H1 (cell line): ENCODE measurements around the gene KLHL35. TPM values are rescaled to one million over a fixed set of nuclear protein-coding genes. Genes with fewer than 3 reads are reported as not detected.

Experiments
- CTCF ChIA-PET: fragments of 300-600 bp; sonication (Branson Sonifier 250); formaldehyde crosslinking; loops from one replicate; lab custom pipeline; 2021; ENCODE audit not compliant: partially characterized antibody; lab: Charles Lee
- POLR2A ChIA-PET: fragments of 300-600 bp; sonication (Branson Sonifier 250); formaldehyde crosslinking; loops from one replicate; lab custom pipeline; 2021; ENCODE audit warnings: inconsistent platforms; ENCODE audit not compliant: partially characterized antibody; lab: Charles Lee
- DNase-seq, 2 experiments: peaks; one replicate each; pipeline versions ENCODE4 v3.0.0 to v3.0.0-alpha.2; 2010 to 2022; ENCODE audit warnings: low spot score in 2 of 2, low read depth in 1 of 2, mixed read lengths in 1 of 2
- FAIRE-seq: peaks from 2 replicates; lab custom pipeline; 2011; peaks lifted over from hg19 to GRCh38; lab: Jason Lieb, UNC
- H2AFZ ChIP-seq: 2 replicates; pipeline ENCODE4 v1.8.1; 2012; ENCODE audit warnings: low read length, inconsistent platforms
- H2AK5ac ChIP-seq: 2 replicates; pipeline ENCODE4 v1.6.1; 2013; ENCODE audit warnings: low read depth, low read length
- H2BK120ac ChIP-seq: replicated peaks from 2 replicates; pipeline ENCODE3; 2013; ENCODE audit warnings: low read depth, low read length, inconsistent platforms
- H2BK12ac ChIP-seq: 2 replicates; pipeline ENCODE4 v1.6.1; 2013; ENCODE audit warnings: low read depth, low read length
- H2BK15ac ChIP-seq: 2 replicates; pipeline ENCODE4 v1.6.1; 2013; ENCODE audit warnings: low read length
- H2BK20ac ChIP-seq: 2 replicates; pipeline ENCODE4 v1.6.1; 2013; ENCODE audit warnings: low read length
- H2BK5ac ChIP-seq: 2 replicates; pipeline ENCODE4 v1.6.1; 2013; ENCODE audit warnings: low read depth, low read length
- H3K14ac ChIP-seq: 2 replicates; pipeline ENCODE4 v1.6.1; 2013; ENCODE audit warnings: inconsistent platforms; ENCODE audit not compliant: insufficient read length
- H3K18ac ChIP-seq: 2 replicates; pipeline ENCODE4 v1.6.1; 2013; ENCODE audit warnings: low read length; ENCODE audit errors: extremely low read depth
- H3K23ac ChIP-seq: 2 replicates; pipeline ENCODE4 v1.6.1; 2013; ENCODE audit warnings: inconsistent platforms; ENCODE audit not compliant: insufficient read length
- H3K23me2 ChIP-seq: 2 replicates; pipeline ENCODE4 v1.6.1; 2013; ENCODE audit warnings: low read depth, low read length
- H3K27ac ChIP-seq: 2 replicates; pipeline ENCODE4 v1.6.1; 2011; ENCODE audit warnings: low read depth, low read length, inconsistent platforms
- H3K27me3 ChIP-seq, 4 experiments: replicated peaks in 1 of 4; 1 replicate in 1 of 4; 2 replicates in 3 of 4; pipeline versions ENCODE4 v1.6.1 to v1.8.1; 2011 to 2013; ENCODE audit warnings: low read length in 3 of 4, mild to moderate bottlenecking in 3 of 4, inconsistent platforms in 2 of 4, mixed read lengths in 2 of 4, moderate library complexity in 1 of 4; ENCODE audit not compliant: control insufficient read depth in 3 of 4, insufficient read depth in 3 of 4; ENCODE audit errors: extremely low read depth in 1 of 4
- H3K36me3 ChIP-seq, 4 experiments: 2 replicates each; pipeline versions ENCODE4 v1.6.1 to v1.8.1; 2011 to 2013; ENCODE audit warnings: mild to moderate bottlenecking in 4 of 4, low read length in 3 of 4, moderate library complexity in 2 of 4, control low read depth in 1 of 4, inconsistent platforms in 1 of 4; ENCODE audit not compliant: insufficient read depth in 4 of 4, control insufficient read depth in 2 of 4
- H3K4ac ChIP-seq: replicated peaks from 2 replicates; pipeline ENCODE3; 2013; ENCODE audit warnings: low read length, low read depth, mixed read lengths, inconsistent platforms; ENCODE audit not compliant: insufficient read length
- H3K4me1 ChIP-seq, 4 experiments: replicated peaks in 1 of 4; 1 replicate in 1 of 4; 2 replicates in 3 of 4; pipeline versions ENCODE4 v1.6.1 to v1.8.1; 2011 to 2013; ENCODE audit warnings: low read length in 3 of 4, inconsistent platforms in 2 of 4, mixed read lengths in 1 of 4; ENCODE audit not compliant: insufficient read depth in 4 of 4, control insufficient read depth in 3 of 4
- H3K4me2 ChIP-seq, 2 experiments: 2 replicates each; pipeline versions ENCODE4 v1.6.1 to v1.8.1; 2011 to 2013; ENCODE audit warnings: low read depth in 2 of 2, low read length in 2 of 2, control low read depth in 1 of 2, inconsistent platforms in 1 of 2, mild to moderate bottlenecking in 1 of 2; ENCODE audit not compliant: insufficient read depth in 1 of 2
- H3K4me3 ChIP-seq, 4 experiments: fragments of 200-600, 300-600 bp in 1 of 4; sonication (generic), shearing (Covaris generic), sonication (Bioruptor Twin) in 1 of 4; 2 replicates each; pipeline versions ENCODE4 v1.5.1 to v1.8.1; 2011 to 2016; ENCODE audit warnings: low read length in 4 of 4, low read depth in 3 of 4, control low read depth in 2 of 4, inconsistent platforms in 2 of 4, mild to moderate bottlenecking in 2 of 4, mixed read lengths in 1 of 4, moderate library complexity in 1 of 4; ENCODE audit not compliant: insufficient read depth in 2 of 4; ENCODE audit errors: extremely low read depth in 1 of 4
- H3K56ac ChIP-seq: replicated peaks from 2 replicates; pipeline ENCODE3; 2013; ENCODE audit warnings: low read depth, mild to moderate bottlenecking, mixed read lengths, low read length, inconsistent platforms; ENCODE audit not compliant: insufficient read length
- H3K79me1 ChIP-seq: 2 replicates; pipeline ENCODE4 v1.6.1; 2013; ENCODE audit warnings: low read depth, low read length, control low read depth
- H3K79me2 ChIP-seq, 2 experiments: 2 replicates each; pipeline versions ENCODE4 v1.6.1 to v1.8.1; 2012 to 2013; ENCODE audit warnings: low read length in 2 of 2, mild to moderate bottlenecking in 2 of 2, inconsistent platforms in 1 of 2; ENCODE audit not compliant: insufficient read depth in 2 of 2, control insufficient read depth in 1 of 2
- H3K9ac ChIP-seq, 4 experiments: replicated peaks in 1 of 4; 1 replicate in 1 of 4; 2 replicates in 3 of 4; pipeline versions ENCODE4 v1.6.1 to v1.8.1; 2011 to 2013; ENCODE audit warnings: low read depth in 3 of 4, low read length in 3 of 4, control low read depth in 2 of 4, mild to moderate bottlenecking in 2 of 4, moderate library complexity in 2 of 4, inconsistent platforms in 1 of 4; ENCODE audit errors: extremely low read depth in 1 of 4
- H3K9me3 ChIP-seq, 2 experiments: 2 replicates each; pipeline versions ENCODE4 v1.6.1 to v1.8.1; 2012 to 2013; ENCODE audit warnings: mild to moderate bottlenecking in 2 of 2, moderate library complexity in 2 of 2, control low read depth in 1 of 2, inconsistent platforms in 1 of 2, low read depth in 1 of 2, low read length in 1 of 2, mixed read lengths in 1 of 2; ENCODE audit not compliant: insufficient read depth in 2 of 2
- H4K20me1 ChIP-seq, 2 experiments: replicated peaks in 1 of 2; 2 replicates each; pipeline versions ENCODE3 to v1.8.1; 2011 to 2013; ENCODE audit warnings: inconsistent platforms in 2 of 2, low read length in 2 of 2, mild to moderate bottlenecking in 1 of 2; ENCODE audit not compliant: insufficient read depth in 2 of 2, control insufficient read depth in 1 of 2
- H4K5ac ChIP-seq: 2 replicates; pipeline ENCODE4 v1.6.1; 2013; ENCODE audit warnings: low read length, low read depth, mixed read lengths, inconsistent platforms; ENCODE audit not compliant: insufficient read length
- H4K8ac ChIP-seq: 2 replicates; pipeline ENCODE4 v1.8.0; 2013; ENCODE audit warnings: mild to moderate bottlenecking, moderate library complexity, low read length, inconsistent platforms; ENCODE audit not compliant: insufficient read depth; ENCODE audit errors: extremely low read depth
- H4K91ac ChIP-seq: replicated peaks from 2 replicates; pipeline ENCODE3; 2013; ENCODE audit warnings: low read length, mixed read lengths, inconsistent platforms; ENCODE audit not compliant: insufficient read length
- POLR2AphosphoS5 ChIP-seq: IDR thresholded peaks from 2 replicates; pipeline ENCODE4 v1.6.1; 2011; ENCODE audit warnings: low read depth, low read length
- USF2 ChIP-seq: IDR thresholded peaks from 2 replicates; pipeline ENCODE4 v1.6.1; 2011; ENCODE audit warnings: low read length, improper control_type of control experiment
- WGBS, 2 experiments: shearing (Covaris generic) in 1 of 2; methylation state at CpG; one replicate each; pipeline versions ENCODE4 v1.1.6 to v1.1.7; 2013 to 2015; ENCODE audit warnings: low lambda C conversion rate in 2 of 2, mixed read lengths in 2 of 2, inconsistent platforms in 1 of 2, low coverage in 1 of 2, missing lambda C conversion rate in 1 of 2; ENCODE audit not compliant: insufficient replicate concordance in 2 of 2, insufficient coverage in 1 of 2, insufficient read length in 1 of 2; ENCODE audit errors: extremely low coverage in 1 of 2, missing lambda C conversion rate in 1 of 2; 5-methylcytosine and 5-hydroxymethylcytosine counted together
- polyA plus RNA-seq, 7 experiments: library from polyadenylated mRNA; depleted of rRNA in 3 of 7; stranded (reverse) in 5 of 7; unstranded in 2 of 7; fragments of >200 nt in 5 of 7; fragments of 200-250 nt in 2 of 7; gene quantifications; 1 replicate in 5 of 7; 2 replicates in 1 of 7; 4 replicates in 1 of 7; pipeline versions ENCODE4 v1.2.1 to v1.2.3, GENCODE V29; 2011 to 2013; ENCODE audit warnings: missing spikeins in 2 of 7, mixed read lengths in 2 of 7
- total RNA-seq: library from RNA; stranded (reverse); fragmentation: NEBNext Ultra II Directional; extraction: Animal tissue kit (Norgen Biotek cat#: 25700); gene quantifications from 2 replicates; pipeline ENCODE4 v1.2.1, GENCODE V29; 2021

Gene KLHL35
- total and polyA plus RNA-seq, 2 of the 8 experiments (the other 6 are each of a cell fraction or from before 2014, with no cell fraction given) = 0.35 to 0.41 TPM

GRCh38 chr11:75406338-75406777 is 26.6 kb downstream of the KLHL35 start:
- Histone ChIP-seq H3K27ac (no peak overlapping the region), H4K8ac (no peak overlapping the region), H3K9me3 (no peaks in the 10 kb centered on the region), H3K23me2 (0 out of 2 replicates have a peak, but pooled peaks cover 3% of the 10 kb centered on the region), H3K14ac (no peak overlapping the region), H3K4ac (no peak overlapping the region), H3K9ac (no peak overlapping the region), H3K4me2 (no peak overlapping the region), H4K91ac (no peak overlapping the region), H3K56ac (no peak overlapping the region), H3K4me3 (no peak overlapping the region), H4K5ac (no peak overlapping the region), H3K27me3 (no peaks in the 10 kb centered on the region), H4K20me1 (peaks cover 26 to 38% of the 10 kb centered on the region in 2 experiments), H2BK120ac (no peak overlapping the region), H3K18ac (no peak overlapping the region), H3K79me2 (peaks cover 16 to 53% of the 10 kb centered on the region in 2 experiments), H3K79me1 (peaks cover 8% of the 10 kb centered on the region; the same call in 1 of the 2 replicates), H2BK20ac (no peak overlapping the region), H3K36me3 (peaks cover 47 to 79% (median 66%) of the 10 kb centered on the region in 4 experiments), H2AFZ (no peak overlapping the region), H2BK15ac (no peak overlapping the region), H2BK12ac (no peak overlapping the region), H2BK5ac (no peak overlapping the region), H3K23ac (no peak overlapping the region), H3K4me1 (peaks cover 0 to 9% (median 2%) of the 10 kb centered on the region in 4 experiments; a peak in 3 of 7 replicates), H2AK5ac (no peak overlapping the region)
- 100% methylated on average over 1 of the region's 1 CpG; no CpG with 5 or more reads in 1 of the 2 experiments for WGBS, 2 experiments
- POLR2A ChIA-PET = interaction anchor here (1.1 to 16.7 kb wide), 12 partner anchors 17 to 223 kb away, joined by 3 to 570 read pairs (median 4); partner anchors contain the start of gene KLHL35
- DNase-seq (no peak), FAIRE-seq (no peak)
- TF ChIP-seq POLR2AphosphoS5 (peak; percentile 93), USF2 (no peak)
- CTCF ChIA-PET = interaction anchor here (0.7 to 5.5 kb wide), 8 partner anchors 13 to 127 kb away, joined by 3 to 48 read pairs (median 5); no protein-coding TSS in a partner anchor
